Heart left ventricle (tissue), 16 donors: ENCODE measurements around the gene RNF212. TPM values are rescaled to one million over a fixed set of nuclear protein-coding genes. Genes with fewer than 3 reads are reported as not detected.

ENCODE experiments used
- ATAC-seq, 4 donors: fragments of 200-7000 bp; cut with Tn5 transposase; one replicate each; pipeline ENCODE4 v1.9.1; 2020 to 2022; ENCODE audit warnings: moderate library complexity in 4 of 4, mild to moderate bottlenecking in 3 of 4, moderate number of reproducible peaks in 1 of 4
- DNase-seq, 5 donors: peaks; one replicate each; pipeline ENCODE4 v3.0.0-alpha.2; 2020
- H3K27ac ChIP-seq, 12 donors: fragments of 200-600 bp; sonication (generic) in 4 of 12; one replicate each; pipeline versions ENCODE4 v1.5.0 to v1.8.0; 2016 to 2022; ENCODE audit warnings: mild to moderate bottlenecking in 2 of 12
- H3K27me3 ChIP-seq, 9 donors: fragments of 200-600 bp; sonication (generic) in 2 of 9; one replicate each; pipeline versions ENCODE4 v1.5.1 to v1.8.0; 2016 to 2022; ENCODE audit warnings: mild to moderate bottlenecking in 3 of 9
- H3K36me3 ChIP-seq, 9 donors: fragments of 200-600 bp; sonication (generic) in 2 of 9; one replicate each; pipeline versions ENCODE4 v1.5.0 to v1.8.0; 2018 to 2022; ENCODE audit warnings: mild to moderate bottlenecking in 2 of 9
- H3K4me1 ChIP-seq, 12 donors: fragments of 200-600 bp; sonication (generic) in 4 of 12; one replicate each; pipeline versions ENCODE4 v1.5.0 to v1.8.0; 2016 to 2022; ENCODE audit warnings: mild to moderate bottlenecking in 3 of 12
- H3K4me3 ChIP-seq, 12 donors: fragments of 200-600 bp; sonication (generic) in 4 of 12; one replicate each; pipeline versions ENCODE4 v1.5.0 to v1.8.0; 2017 to 2022; ENCODE audit warnings: mild to moderate bottlenecking in 9 of 12, moderate library complexity in 4 of 12
- H3K9me3 ChIP-seq, 12 donors: fragments of 200-600 bp; sonication (generic) in 4 of 12; one replicate each; pipeline versions ENCODE4 v1.5.0 to v1.8.0; 2016 to 2022; ENCODE audit warnings: mild to moderate bottlenecking in 1 of 12
- CTCF ChIP-seq, 12 donors: fragments of 200-600 bp; sonication (generic) in 4 of 12; IDR thresholded peaks; one replicate each; pipeline versions ENCODE4 v1.5.0 to v1.8.0; 2018 to 2022; ENCODE audit warnings: antibody characterized with exemption in 12 of 12, mild to moderate bottlenecking in 5 of 12
- POLR2A ChIP-seq, 2 donors: fragments of 450-650 bp; IDR thresholded peaks; one replicate each; pipeline ENCODE4 v1.6.1; 2017; ENCODE audit warnings: antibody characterized with exemption in 2 of 2, mild to moderate bottlenecking in 2 of 2, moderate library complexity in 2 of 2
- WGBS, 4 donors: extraction: QIAGEN DNeasy Blood & Tissue Kit in 2 of 4; methylation state at CpG; one replicate each; pipeline versions ENCODE4 v1.1.5 to v1.1.7; 2013 to 2018; 5-methylcytosine and 5-hydroxymethylcytosine counted together
- intact Hi-C, 10 donors: fragments of 100-400 bp; cut with DNase I; formaldehyde crosslinking; loops; one replicate each; pipeline versions ENCODE4 v1.11.1 to v1.14.2; 2022
- polyA plus RNA-seq, 2 donors: library from polyadenylated mRNA; stranded (reverse); fragments of 200-250 nt; gene quantifications; one replicate each; pipeline ENCODE4 v1.2.3, GENCODE V29; 2013
- total RNA-seq, 9 donors: library from RNA; depleted of rRNA in 2 of 9; stranded (reverse); fragments of >200 nt in 2 of 9; fragmentation: NEBNext Ultra II Directional in 3 of 9; extraction: Animal tissue kit (Norgen Biotek cat#: 25700) in 3 of 9; gene quantifications; one replicate each; pipeline versions ENCODE4 v1.1.0 to v1.2.4, GENCODE V29; 2016 to 2023
- donor health status: ischemic (EF 13 %, LVEDD 7.1; RV severe dilation, severe dysfunction).
- donor health status: healthy with polysubstance abuse.
- donor health status: DM: no; HTN: yes; CAD: no.
- donor health status: DM: no; HTN: no; CAD: no.
- donor health status: ischemic (EF 25% LVEDD 6.9; RV normal size, moderate dysfunction).
- donor health status: ischemic (EF 25% LVEDD 5.7; RV mildly dilated, moderate dysfunction).
- donor health status: healthy.
- donor health status: DM: yes; HTN: yes; CAD: no.
- donor health status: ischemic (EF 35%, LVEDD 5.7; RV mildly dilated, moderate dysfunction).
- donor health status: nonischemic (EF 11% LVEDD 7.7; RV severe dilation, severe dysfunction).
- donor health status: DM: yes; HTN: yes; CAD: no.
- donor health status: PGD.
- donor health status: ischemic (EF 29% LVEDD 5.4; RV normal size, mild dysfunction).
- donor health status: nonischemic (EF 23%, LVEDD 6.1; RV moderate dilation, normal function).

The RNF212 gene
- total and polyA plus RNA-seq, 11 donors, result 0.25 to 1.6 (median 0.48) TPM; not detected in 4

DNA sequence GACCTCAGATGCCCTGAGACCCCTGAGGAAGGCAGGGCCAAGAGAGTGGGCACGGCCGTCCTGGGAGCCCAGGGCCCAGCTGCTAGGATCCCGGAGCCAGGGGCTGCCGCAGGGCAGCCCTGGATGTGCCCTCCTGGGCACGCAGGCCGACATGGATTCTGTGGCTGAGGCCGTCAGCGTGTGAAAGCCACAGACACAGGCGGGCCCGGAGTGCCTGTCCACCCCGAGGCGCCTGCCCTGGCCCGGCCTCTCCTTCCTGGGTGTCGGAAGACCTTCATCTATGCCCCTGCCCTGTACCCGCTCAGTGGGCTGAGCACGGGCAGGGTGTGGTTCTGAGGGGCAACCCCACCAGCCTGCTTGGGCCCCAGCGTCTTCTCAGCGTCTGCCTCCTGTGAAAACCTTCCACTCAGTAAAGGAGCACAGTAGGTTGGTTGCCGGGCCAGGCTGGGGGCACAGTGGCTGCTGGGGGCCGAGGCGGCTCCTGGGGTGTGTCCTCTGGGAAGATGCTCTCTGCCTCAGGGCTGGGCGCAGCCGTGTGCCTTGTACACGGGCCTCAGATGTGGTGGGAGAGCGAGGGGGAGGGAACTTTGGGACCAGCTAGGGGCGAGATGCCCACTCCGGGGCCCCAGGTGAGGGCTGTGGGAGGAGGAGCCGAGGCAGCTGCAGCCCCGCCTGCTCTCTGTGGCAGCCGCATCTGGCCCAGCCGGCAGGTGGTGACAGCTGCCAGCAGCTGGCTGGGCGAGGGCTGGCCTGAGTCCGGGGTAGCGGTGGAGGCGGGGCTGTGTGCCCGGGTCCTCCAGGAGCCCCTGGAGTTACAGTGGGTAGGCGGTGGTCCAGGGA lies 81.2 kb downstream of the RNF212 start:
- Histone ChIP-seq H3K4me1 (peaks cover 0 to 15% (median 1%) of the 10 kb centered on the region in 12 donors), H3K4me3 (no peak overlapping the region), H3K27ac (no peak overlapping the region), H3K36me3 (no peaks in the 10 kb centered on the region), H3K9me3 (no peaks in the 10 kb centered on the region), H3K27me3 (peaks cover 0 to 53% (median 4%) of the 10 kb centered on the region in 9 donors)
- no peak for DNase-seq
- no peak for TF ChIP-seq POLR2A (IDR thresholded peaks at IDR 0.05)
- ATAC-seq, result no peak
- intact Hi-C loops, result no loop called here
- 53 to 63% (median 61%) methylated on average over 28 to 37 of the region's 37 CpGs for WGBS, 4 donors

- Histone ChIP-seq H3K9me3 (no peaks in the 10 kb centered on the region), H3K27ac (no peak overlapping the region), H3K27me3 (peaks cover 0 to 53% (median 4%) of the 10 kb centered on the region in 9 donors), H3K36me3 (no peaks in the 10 kb centered on the region), H3K4me1 (peaks cover 0 to 15% (median 1%) of the 10 kb centered on the region in 12 donors), H3K4me3 (no peak overlapping the region)
- DNase-seq (no peak), ATAC-seq (no peak)
- WGBS, 4 donors, result 77 to 90% (median 81%) methylated on average over 6 to 8 of the region's 8 CpGs
- TF ChIP-seq CTCF (IDR thresholded peaks at IDR 0.05) (no peak), POLR2A (IDR thresholded peaks at IDR 0.05) (no peak)
- intact Hi-C loops, result no loop called here
Observed at GRCh38 chr4:1031346-1031745, 82.0 kb downstream of the RNF212 start.

GRCh38 chr4:1030559-1030958 lies 82.8 kb downstream of the RNF212 start:
- 69 to 86% (median 74%) methylated on average over 2 to 16 of the region's 16 CpGs for WGBS, 4 donors
- Histone ChIP-seq H3K4me3 (no peak overlapping the region), H3K9me3 (no peaks in the 10 kb centered on the region), H3K27me3 (peaks cover 0 to 53% (median 4%) of the 10 kb centered on the region in 9 donors), H3K27ac (no peak overlapping the region), H3K4me1 (peaks cover 0 to 15% (median 1%) of the 10 kb centered on the region in 12 donors), H3K36me3 (peaks cover 0 to 2% (median 0%) of the 10 kb centered on the region in 9 donors)
- no peak for ATAC-seq
- no peak for DNase-seq
- no peak for TF ChIP-seq CTCF (IDR thresholded peaks at IDR 0.05)
- no peak for TF ChIP-seq POLR2A (IDR thresholded peaks at IDR 0.05)
- intact Hi-C loops, result no loop called here

DNA sequence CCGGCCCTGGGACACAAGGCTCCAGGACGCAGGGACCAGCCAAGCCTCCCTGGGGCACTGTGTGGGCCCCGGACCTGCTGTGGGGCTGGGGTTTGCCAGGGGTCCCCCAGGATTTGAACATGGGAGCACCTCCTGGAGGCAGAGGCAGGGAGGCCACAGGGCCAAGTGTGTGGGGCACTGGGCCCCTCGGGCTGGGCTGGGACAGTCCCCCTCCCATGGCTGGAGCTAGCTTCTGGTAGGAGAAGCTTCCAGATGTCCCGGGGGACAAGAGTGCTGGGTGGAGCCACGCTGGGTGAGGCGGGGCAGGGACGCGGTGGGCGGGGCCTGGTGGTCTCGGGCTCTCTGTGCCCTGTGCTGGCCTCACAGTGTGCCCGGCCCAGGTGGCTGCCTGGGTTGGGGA lies 83.3 kb downstream of the RNF212 start:
- no peak overlapping the region for H3K27ac ChIP-seq
- 69 to 100% (median 74%) methylated on average over 1 to 12 of the region's 12 CpGs for WGBS, 4 donors

More for the DNA sequence above, 83.3 kb downstream of the RNF212 start:
- Histone ChIP-seq H3K27me3 (peaks cover 0 to 53% (median 4%) of the 10 kb centered on the region in 9 donors), H3K4me3 (no peak overlapping the region), H3K4me1 (peaks cover 0 to 15% (median 1%) of the 10 kb centered on the region in 12 donors), H3K36me3 (peaks cover 0 to 6% (median 0%) of the 10 kb centered on the region in 9 donors), H3K9me3 (no peaks in the 10 kb centered on the region)
- ATAC-seq, result no peak
- DNase-seq, result no peak
- no peak for TF ChIP-seq CTCF (IDR thresholded peaks at IDR 0.05)
- TF ChIP-seq POLR2A (IDR thresholded peaks at IDR 0.05), result no peak
- intact Hi-C loops, result no loop called here
